T-helper 1 cell treated with Interleukin-12 subunit alpha and Interleukin-12 subunit beta and Interleukin-4 antibody, amounts not matched to agents 30 μg/mL and 1 μg/mL, for 36 hours (primary cell): ENCODE data around the gene B3GNT9.
"Not testable (repeated sequence)": the region's sequence is repeated elsewhere in the genome, so short reads cannot be mapped to it uniquely, and the experiment has no call there.

Source experiments
- H3K27ac Mint-ChIP-seq: one replicate; pipeline ENCODE4 v1.8.0; 2021; ENCODE audit warnings: mild to moderate bottlenecking, mixed read lengths
- H3K27me3 Mint-ChIP-seq: one replicate; pipeline ENCODE4 v1.8.0; 2021; ENCODE audit warnings: low read depth, mixed read lengths
- H3K36me3 Mint-ChIP-seq: one replicate; pipeline ENCODE4 v1.8.0; 2021; ENCODE audit warnings: low read depth, mixed read lengths
- H3K4me1 Mint-ChIP-seq: one replicate; pipeline ENCODE4 v1.8.0; 2021; ENCODE audit warnings: low read depth, mixed read lengths
- H3K4me3 Mint-ChIP-seq: one replicate; pipeline ENCODE4 v1.8.0; 2021; ENCODE audit warnings: mild to moderate bottlenecking, moderate library complexity, mixed read lengths
- H3K9me3 Mint-ChIP-seq: one replicate; pipeline ENCODE4 v1.8.0; 2021; ENCODE audit warnings: mixed read lengths

Gene B3GNT9

DNA sequence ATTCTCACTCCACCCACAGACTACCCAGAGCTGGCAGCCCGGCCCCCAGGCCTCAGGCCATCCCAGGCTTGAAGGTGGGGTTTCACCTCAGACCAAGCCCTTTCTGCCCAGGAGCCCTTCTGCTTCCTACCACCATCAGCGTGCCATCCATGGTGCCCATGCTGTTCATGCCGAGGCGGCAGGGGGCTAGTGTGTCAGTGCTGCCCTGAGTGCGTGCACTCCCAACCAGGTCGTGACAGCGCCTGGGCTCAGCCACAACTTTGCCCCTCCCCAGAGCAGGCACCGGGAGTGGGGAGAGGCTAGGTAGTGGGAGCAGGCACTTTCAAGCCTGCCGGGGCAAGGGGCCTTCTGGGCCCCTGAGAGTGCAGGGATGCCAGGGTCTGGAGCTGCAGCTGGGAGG is 8.5 kb downstream of the B3GNT9 start:
- Mint-ChIP-seq H3K9me3 (no peaks in the 10 kb centered on the region), H3K36me3 (peaks cover 33% of the 10 kb centered on the region), H3K4me3 (no peak overlapping the region), H3K27me3 (no peaks in the 10 kb centered on the region), H3K4me1 (no peaks in the 10 kb centered on the region), H3K27ac (no peak overlapping the region)

DNA sequence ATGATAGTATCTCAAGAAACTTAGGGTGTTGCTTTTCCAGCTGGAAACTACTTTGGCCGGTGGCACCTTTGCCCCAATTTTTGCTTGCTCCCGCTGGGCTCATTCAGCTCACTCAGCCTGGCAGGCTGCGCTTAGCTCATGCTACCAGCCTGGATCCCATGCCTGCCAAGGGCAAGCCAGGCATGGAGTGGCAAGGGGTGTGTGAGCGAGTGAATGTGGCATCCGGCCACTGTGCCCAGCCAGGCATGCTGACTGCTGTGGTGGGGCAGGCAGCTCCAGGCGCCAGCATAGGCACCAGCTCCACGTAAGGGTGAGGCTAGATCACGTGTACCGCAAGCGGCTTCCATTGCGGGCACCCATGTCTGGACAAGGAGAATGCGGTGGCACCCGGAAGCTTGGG is 9.4 kb downstream of the B3GNT9 start:
- H3K4me3 Mint-ChIP-seq, result no peak overlapping the region
- no peaks in the 10 kb centered on the region for H3K4me1 Mint-ChIP-seq
- no peak overlapping the region for H3K27ac Mint-ChIP-seq
- no peaks in the 10 kb centered on the region for H3K27me3 Mint-ChIP-seq
- peaks cover 30% of the 10 kb centered on the region for H3K36me3 Mint-ChIP-seq
- no peaks in the 10 kb centered on the region for H3K9me3 Mint-ChIP-seq

DNA sequence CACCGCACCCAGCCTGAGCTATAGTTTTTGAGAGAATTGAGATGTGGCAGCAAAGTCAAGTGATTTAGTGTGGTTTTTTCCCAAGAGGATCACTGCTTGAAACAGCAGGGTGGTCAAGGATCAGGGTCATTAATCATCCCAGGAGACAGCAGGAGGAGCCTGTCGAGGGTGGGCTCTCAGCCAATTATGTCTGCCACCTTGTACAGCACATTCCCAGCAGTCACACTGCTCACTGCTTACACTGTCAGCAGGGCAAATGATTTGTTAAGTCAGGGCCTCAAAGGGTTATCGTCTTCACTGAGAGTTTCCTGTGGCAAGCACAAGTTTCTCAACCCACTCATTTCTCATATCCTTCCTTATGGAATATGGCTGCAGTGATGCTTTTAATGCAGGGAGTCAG is 13.2 kb downstream of the B3GNT9 start:
- Mint-ChIP-seq H3K4me3 (no peak overlapping the region), H3K27ac (no peak overlapping the region), H3K9me3 (no peaks in the 10 kb centered on the region), H3K27me3 (no peaks in the 10 kb centered on the region), H3K36me3 (peaks cover 31% of the 10 kb centered on the region), H3K4me1 (no peaks in the 10 kb centered on the region)

DNA sequence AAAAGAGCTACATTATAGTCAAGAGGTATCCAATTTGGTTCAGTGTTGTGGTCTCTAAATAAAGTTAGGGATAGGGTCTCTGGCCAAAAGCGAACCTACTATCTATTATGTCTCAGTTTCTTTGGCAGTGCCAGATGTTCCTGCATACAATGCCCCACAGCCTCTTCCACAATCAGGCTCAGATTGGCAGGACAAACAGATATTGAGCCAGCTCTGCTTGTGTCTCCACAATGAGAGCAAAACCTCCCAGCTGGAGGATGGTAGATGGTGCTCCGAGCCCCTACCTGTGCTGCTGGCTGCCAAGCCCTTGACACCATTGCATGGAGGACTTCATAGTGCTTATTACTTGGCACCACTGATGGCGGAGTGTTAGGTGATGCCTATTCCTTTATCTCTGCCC is 21.4 kb downstream of the B3GNT9 start:
- Mint-ChIP-seq H3K4me1 (peaks cover 2% of the 10 kb centered on the region), H3K27me3 (no peaks in the 10 kb centered on the region), H3K4me3 (no peak overlapping the region), H3K9me3 (no peaks in the 10 kb centered on the region), H3K27ac (no peak overlapping the region), H3K36me3 (peaks cover 19% of the 10 kb centered on the region)

DNA sequence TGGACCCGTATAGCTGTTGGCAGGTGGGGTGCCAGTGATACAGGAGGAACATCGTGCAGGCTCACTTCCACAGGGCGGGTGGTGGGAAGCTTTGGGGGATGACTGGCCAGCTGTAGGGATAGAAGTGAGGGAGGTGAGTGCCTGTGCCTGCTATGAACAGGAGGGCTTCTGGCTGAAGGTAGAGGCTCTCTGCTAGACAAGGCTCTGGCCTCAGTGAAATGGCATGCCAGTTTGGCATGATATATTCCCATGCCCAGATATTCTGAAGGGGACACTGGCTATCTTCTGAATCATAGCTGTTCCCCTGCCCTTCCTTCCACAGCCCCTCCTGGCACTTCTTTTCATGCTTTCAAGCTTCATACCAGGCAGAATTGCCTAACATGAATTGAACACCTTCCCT is 21.9 kb downstream of the B3GNT9 start:
- no peak overlapping the region for H3K27ac Mint-ChIP-seq
- no peaks in the 10 kb centered on the region for H3K27me3 Mint-ChIP-seq
- peaks cover 18% of the 10 kb centered on the region for H3K36me3 Mint-ChIP-seq
- peaks cover 2% of the 10 kb centered on the region for H3K4me1 Mint-ChIP-seq
- H3K9me3 Mint-ChIP-seq, result no peaks in the 10 kb centered on the region
- no peak overlapping the region for H3K4me3 Mint-ChIP-seq

DNA sequence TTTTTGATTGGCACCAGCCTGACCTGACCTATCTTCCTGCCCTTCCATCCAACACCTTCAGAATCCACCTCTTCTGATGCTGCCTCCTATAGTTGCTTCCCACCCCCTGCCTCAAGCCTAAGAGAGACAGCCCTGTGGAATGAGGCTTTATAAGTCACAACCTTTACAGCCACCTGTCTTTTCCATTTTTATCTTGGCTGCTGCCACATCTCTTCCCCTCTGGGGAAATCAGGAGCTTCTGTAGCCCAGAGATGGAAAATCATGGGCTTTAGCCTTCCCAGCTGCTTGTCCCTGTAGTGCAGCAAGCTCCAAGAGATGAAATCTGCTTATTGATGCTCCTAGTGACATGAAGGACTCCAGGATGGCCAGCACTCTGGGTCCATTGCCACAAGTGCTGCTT is 22.4 kb downstream of the B3GNT9 start:
- Mint-ChIP-seq H3K27ac (no peak overlapping the region), H3K27me3 (no peaks in the 10 kb centered on the region), H3K4me1 (peaks cover 2% of the 10 kb centered on the region), H3K9me3 (no peaks in the 10 kb centered on the region), H3K4me3 (no peak overlapping the region), H3K36me3 (peaks cover 22% of the 10 kb centered on the region)

DNA sequence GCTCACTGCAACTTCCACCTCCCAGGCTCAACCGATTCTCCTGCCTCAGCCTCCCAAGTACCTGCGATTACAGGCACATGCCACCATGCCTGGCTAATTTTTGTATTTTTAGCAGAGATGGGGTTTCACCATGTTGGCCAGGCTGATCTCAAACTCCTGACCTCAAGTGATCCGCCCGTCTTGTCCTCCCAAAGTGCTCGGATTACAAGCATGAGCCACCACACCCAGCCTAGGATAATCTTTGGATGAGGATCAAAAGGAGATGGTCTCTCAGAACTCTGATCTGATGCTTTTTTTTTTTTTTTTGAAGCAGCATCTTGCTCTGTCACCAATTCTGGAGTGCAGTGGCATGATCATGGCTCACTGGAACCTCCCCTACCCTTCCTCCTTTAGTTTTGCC is 28.0 kb downstream of the B3GNT9 start:
- H3K36me3 Mint-ChIP-seq, result peaks cover 16% of the 10 kb centered on the region
- H3K27me3 Mint-ChIP-seq, H3K4me3 Mint-ChIP-seq, H3K27ac Mint-ChIP-seq, H3K4me1 Mint-ChIP-seq, H3K9me3 Mint-ChIP-seq: not testable (repeated sequence)

DNA sequence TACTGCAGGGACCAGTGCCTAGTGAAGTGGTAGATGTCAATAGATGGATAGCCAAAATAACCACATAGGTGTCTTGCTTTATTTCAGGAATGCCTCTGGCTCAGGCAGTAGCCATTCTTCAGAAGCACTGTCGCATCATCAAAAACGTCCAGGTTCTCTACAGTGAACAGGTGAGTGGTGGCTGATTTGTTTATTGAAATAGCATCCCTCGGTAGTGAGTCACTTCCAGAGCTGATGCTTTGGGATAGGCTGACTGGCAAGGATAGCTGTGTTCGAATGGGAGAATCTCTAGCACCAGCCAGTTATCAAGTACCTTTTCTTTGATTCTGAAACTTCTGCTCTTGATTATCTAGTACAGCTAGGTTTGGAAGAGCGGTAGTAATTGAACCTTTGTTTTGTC is 30.8 kb downstream of the B3GNT9 start:
- no peak overlapping the region for H3K27ac Mint-ChIP-seq
- H3K27me3 Mint-ChIP-seq, result no peaks in the 10 kb centered on the region
- H3K36me3 Mint-ChIP-seq, result peaks cover 10% of the 10 kb centered on the region
- H3K9me3 Mint-ChIP-seq, result no peaks in the 10 kb centered on the region
- H3K4me3 Mint-ChIP-seq, result no peak overlapping the region
- H3K4me1 Mint-ChIP-seq, result no peaks in the 10 kb centered on the region

DNA sequence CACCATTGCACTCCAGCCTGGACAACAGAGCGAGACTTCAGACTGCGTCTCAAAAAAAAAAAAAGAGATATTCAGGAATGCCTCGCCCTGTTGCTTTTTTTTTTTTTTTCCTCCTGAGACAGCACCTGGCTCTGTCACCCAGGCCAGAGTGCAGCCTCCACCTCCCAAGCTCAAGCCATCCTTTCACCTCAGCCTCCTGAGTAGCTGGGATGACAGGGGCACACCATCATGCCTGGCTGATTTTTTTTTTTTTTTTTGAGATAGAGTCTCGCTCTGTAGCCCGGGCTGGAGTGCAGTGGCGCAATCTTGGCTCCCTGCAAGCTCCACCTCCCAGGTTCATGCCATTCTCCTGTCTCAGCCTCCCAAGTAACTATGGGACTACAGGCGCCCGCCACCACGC is 33.1 kb downstream of the B3GNT9 start:
- peaks cover 3% of the 10 kb centered on the region for H3K4me1 Mint-ChIP-seq
- peaks cover 4% of the 10 kb centered on the region for H3K36me3 Mint-ChIP-seq
- no peaks in the 10 kb centered on the region for H3K9me3 Mint-ChIP-seq
- no peak overlapping the region for H3K4me3 Mint-ChIP-seq
- no peaks in the 10 kb centered on the region for H3K27me3 Mint-ChIP-seq
- no peak overlapping the region for H3K27ac Mint-ChIP-seq

DNA sequence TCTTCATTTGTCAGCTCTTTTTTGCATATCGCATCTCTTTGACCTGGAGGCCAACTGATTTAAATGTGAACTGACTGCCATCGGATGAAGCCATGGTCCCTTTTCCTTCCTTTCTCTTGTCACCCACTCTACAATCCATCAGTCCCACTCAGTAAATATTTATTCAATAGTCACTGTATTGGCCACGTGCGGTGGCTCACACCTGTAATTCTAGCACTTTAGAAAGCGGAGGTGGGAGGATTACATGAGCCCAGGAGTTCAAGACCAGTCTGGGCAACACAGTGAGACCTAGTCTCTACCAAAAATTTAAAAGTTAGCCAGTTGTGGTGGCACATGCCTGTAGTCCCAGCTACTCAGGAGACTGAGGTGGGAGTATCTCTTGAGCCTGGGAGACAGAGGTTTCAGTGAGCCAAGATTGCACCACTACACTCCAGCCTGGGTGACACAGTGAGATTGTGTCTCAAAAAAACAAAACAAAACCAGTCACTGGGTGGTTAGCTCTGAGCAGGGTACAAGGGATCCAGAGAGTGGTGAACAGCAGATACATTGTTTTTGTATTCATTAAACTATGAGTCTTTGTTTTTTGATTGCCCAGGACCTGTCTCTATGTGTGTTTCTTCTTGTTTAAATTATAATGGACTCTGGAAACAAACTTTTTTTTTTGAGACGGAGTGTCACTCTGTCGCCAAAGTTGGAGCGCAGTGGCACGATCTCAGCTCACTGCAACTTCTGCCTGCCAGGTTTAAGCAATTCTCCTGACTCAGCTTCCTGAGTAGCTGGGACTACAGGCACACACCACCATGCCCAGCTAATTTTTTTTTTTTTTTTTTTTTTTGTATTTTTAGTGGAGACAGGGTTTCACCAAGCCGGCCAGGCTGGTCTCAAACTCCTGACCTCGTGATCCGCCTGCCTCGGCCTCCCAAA is 34.1 kb downstream of the B3GNT9 start:
- H3K27me3 Mint-ChIP-seq, result no peaks in the 10 kb centered on the region

DNA sequence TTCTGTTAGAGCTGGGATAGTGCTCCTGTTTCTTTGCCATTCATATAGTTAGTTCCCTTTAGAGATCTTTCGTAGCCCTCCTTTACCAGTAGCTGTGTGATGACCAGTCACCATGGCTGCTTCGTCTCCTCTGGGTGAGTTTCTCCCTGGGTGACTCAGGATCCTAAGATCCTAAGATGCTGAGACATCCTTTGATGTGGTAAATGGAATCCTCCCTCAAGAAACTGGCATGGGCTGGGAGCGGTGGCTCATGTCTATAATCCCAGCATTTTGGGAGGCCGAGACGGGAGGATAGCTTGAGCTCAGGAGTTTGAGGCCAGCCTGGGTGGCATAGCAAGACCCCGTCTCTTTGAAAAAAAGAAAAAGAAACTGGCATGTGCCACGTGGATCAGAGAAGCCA is 35.2 kb downstream of the B3GNT9 start:
- Mint-ChIP-seq H3K27ac (no peak overlapping the region), H3K4me1 (peaks cover 20% of the 10 kb centered on the region), H3K36me3 (peaks cover 9% of the 10 kb centered on the region)

More for the DNA sequence above, 34.1 kb downstream of the B3GNT9 start:
- peaks cover 9% of the 10 kb centered on the region for H3K36me3 Mint-ChIP-seq
- H3K27ac Mint-ChIP-seq, result no peak overlapping the region
- no peaks in the 10 kb centered on the region for H3K9me3 Mint-ChIP-seq
- H3K4me1 Mint-ChIP-seq, result peaks cover 13% of the 10 kb centered on the region
- no peak overlapping the region for H3K4me3 Mint-ChIP-seq

DNA sequence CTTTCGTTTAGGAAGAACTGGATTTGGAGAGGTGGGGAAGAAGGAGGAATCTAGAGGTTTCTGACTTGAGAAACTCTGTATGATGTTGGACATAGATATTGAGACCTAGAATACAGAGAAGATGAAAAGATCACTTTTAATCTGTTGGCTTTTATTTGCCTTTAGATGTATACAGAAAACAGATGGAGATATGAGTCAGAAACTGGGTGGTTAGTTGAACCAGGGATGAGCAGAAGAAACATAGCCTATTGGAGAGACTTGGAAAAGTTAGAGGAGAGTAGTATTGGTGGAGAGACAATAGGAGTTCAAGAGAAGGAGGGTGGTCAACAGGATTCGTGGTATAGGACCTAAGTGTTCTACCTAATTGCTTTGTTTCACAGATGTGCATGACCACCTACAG is 36.0 kb downstream of the B3GNT9 start:
- no peaks in the 10 kb centered on the region for H3K9me3 Mint-ChIP-seq
- no peak overlapping the region for H3K4me3 Mint-ChIP-seq
- peaks cover 9% of the 10 kb centered on the region for H3K36me3 Mint-ChIP-seq
- H3K27me3 Mint-ChIP-seq, result no peaks in the 10 kb centered on the region
- peaks cover 25% of the 10 kb centered on the region for H3K4me1 Mint-ChIP-seq
- no peak overlapping the region for H3K27ac Mint-ChIP-seq

More for the DNA sequence above, 35.2 kb downstream of the B3GNT9 start:
- H3K9me3 Mint-ChIP-seq, result no peaks in the 10 kb centered on the region
- no peak overlapping the region for H3K4me3 Mint-ChIP-seq
- H3K27me3 Mint-ChIP-seq, result no peaks in the 10 kb centered on the region

DNA sequence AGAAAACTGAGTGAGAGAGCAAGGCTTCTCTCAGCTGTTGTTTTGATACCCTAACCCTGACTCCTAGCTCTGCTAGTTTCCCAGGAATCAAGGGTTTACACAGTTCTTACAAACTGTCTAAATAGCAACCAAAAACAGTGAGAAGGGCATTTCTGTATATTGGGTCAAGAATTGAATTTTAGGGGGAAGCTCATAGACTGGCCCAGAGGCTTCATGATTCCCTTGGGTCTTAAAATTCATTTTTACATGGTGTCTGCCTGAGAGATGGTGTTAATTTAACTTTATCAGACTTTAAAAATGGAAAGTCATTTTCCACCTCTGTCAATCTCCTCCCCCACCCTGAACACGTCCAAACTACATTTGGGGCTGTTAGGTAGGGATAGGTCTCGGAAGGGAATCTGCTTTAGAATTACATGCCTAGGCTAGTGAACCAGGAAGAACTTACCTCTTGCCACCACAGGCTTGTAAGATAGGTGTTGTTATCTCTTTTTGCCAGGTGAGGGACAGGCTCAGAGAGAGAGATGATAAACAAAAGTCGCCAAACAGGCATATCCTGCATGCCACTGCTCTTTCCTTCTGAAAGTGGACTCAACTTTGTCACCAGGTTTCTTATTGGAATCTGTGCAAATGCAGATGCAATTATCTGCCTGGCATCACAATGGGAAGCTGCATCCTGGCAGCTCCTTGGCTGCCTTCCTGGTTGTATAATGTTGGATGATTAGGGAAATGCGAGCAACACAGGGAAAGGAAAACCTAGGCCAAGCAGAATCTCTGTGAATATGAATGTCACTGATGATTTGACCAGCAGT is 38.0 kb downstream of the B3GNT9 start:
- no peaks in the 10 kb centered on the region for H3K9me3 Mint-ChIP-seq
- H3K27me3 Mint-ChIP-seq, result no peaks in the 10 kb centered on the region
- H3K36me3 Mint-ChIP-seq, result peaks cover 8% of the 10 kb centered on the region
- H3K27ac Mint-ChIP-seq, result no peak overlapping the region
- no peak overlapping the region for H3K4me3 Mint-ChIP-seq
- H3K4me1 Mint-ChIP-seq, result peaks cover 29% of the 10 kb centered on the region

DNA sequence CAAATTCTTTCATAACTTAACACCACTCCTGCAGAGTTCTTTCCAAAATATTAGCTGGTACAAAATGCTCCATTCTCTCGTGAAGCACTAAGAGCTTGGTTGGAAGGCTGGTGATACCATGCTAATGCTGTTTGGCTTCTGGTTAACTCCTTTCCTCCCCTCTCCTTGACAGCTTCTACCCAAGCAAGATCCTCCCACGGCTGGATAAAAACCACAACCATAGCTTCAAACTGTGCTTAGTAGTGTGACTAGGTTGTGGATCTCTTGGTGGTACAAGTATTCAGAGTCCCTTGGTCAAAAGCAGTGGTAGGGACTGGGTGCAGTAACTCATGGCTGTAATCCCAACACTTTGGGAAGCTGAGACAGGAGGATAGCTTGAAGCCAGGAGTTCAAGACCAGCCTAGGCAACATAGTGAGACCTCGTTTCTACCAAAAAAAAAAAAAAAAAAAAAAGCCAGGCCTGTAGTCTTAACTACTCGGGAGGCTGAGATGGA is 38.8 kb downstream of the B3GNT9 start:
- no peaks in the 10 kb centered on the region for H3K9me3 Mint-ChIP-seq
- H3K27ac Mint-ChIP-seq, result no peak overlapping the region
- no peaks in the 10 kb centered on the region for H3K27me3 Mint-ChIP-seq
- H3K4me1 Mint-ChIP-seq, result peaks cover 29% of the 10 kb centered on the region
- peaks cover 8% of the 10 kb centered on the region for H3K36me3 Mint-ChIP-seq
- no peak overlapping the region for H3K4me3 Mint-ChIP-seq
